Upper lobe of left lung (tissue), 6 donors: ENCODE measurements around the gene PTPRM. TPM values are rescaled to one million over a fixed set of nuclear protein-coding genes. Genes with fewer than 3 reads are reported as not detected.

Source experiments
- ATAC-seq, 2 donors: fragments of 200-7000 bp; cut with Tn5 transposase; one replicate each; pipeline ENCODE4 v1.9.1; 2022; ENCODE audit warnings: mild to moderate bottlenecking in 2 of 2, moderate library complexity in 2 of 2; ENCODE audit not compliant: low FRiP score in 2 of 2
- DNase-seq, 2 donors: peaks; one replicate each; pipeline ENCODE4 v3.0.0-alpha.2; 2019 to 2020
- H3K27ac ChIP-seq, 4 donors: fragments of 200-600 bp; sonication (generic); one replicate each; pipeline ENCODE4 v1.5.1; 2016 to 2019
- H3K27me3 ChIP-seq, 4 donors: fragments of 200-600 bp; sonication (generic); one replicate each; pipeline ENCODE4 v1.5.1; 2017 to 2019
- H3K36me3 ChIP-seq, 4 donors: fragments of 200-600 bp; sonication (generic); one replicate each; pipeline ENCODE4 v1.5.1; 2016 to 2019
- H3K4me1 ChIP-seq, 4 donors: fragments of 200-600 bp; sonication (generic); one replicate each; pipeline ENCODE4 v1.5.1; 2018 to 2019
- H3K4me3 ChIP-seq, 4 donors: fragments of 200-600 bp; sonication (generic); one replicate each; pipeline ENCODE4 v1.5.1; 2017 to 2019; ENCODE audit warnings: mild to moderate bottlenecking in 2 of 4, moderate library complexity in 1 of 4
- H3K9me3 ChIP-seq, 4 donors: fragments of 200-600 bp; sonication (generic); one replicate each; pipeline ENCODE4 v1.5.1; 2018 to 2019
- CTCF ChIP-seq, 6 experiments: fragments of 450-650 bp in 4 of 6; fragments of 200-600 bp in 2 of 6; sonication (generic) in 2 of 6; IDR thresholded peaks; one replicate each; pipeline ENCODE4 v1.5.1; 2016 to 2019; ENCODE audit warnings: antibody characterized with exemption in 6 of 6
- EP300 ChIP-seq, 4 donors: sonication (generic); formaldehyde crosslinking; IDR thresholded peaks; one replicate each; pipeline ENCODE4 v1.5.1; 2017; ENCODE audit warnings: antibody characterized with exemption in 4 of 4, control low read depth in 2 of 4
- POLR2A ChIP-seq, 4 donors: fragments of 450-650 bp; IDR thresholded peaks; one replicate each; pipeline ENCODE4 v1.5.1; 2016 to 2017; ENCODE audit warnings: antibody characterized with exemption in 4 of 4, mild to moderate bottlenecking in 2 of 4
- POLR2AphosphoS5 ChIP-seq, 2 donors: sonication (generic); formaldehyde crosslinking; IDR thresholded peaks; one replicate each; pipeline ENCODE4 v1.5.1; 2017; ENCODE audit warnings: antibody characterized with exemption in 2 of 2
- WGBS, 2 donors: methylation state at CpG; one replicate each; pipeline ENCODE4 v1.1.5; 2017 to 2018; 5-methylcytosine and 5-hydroxymethylcytosine counted together
- total RNA-seq, 6 donors: library from RNA; depleted of rRNA in 4 of 6; stranded (reverse); fragments of >200 nt in 4 of 6; gene quantifications; one replicate each; pipeline versions ENCODE4 v1.1.0 to v1.2.1, GENCODE V29; 2016 to 2021
- donor health status: DM: no; HTN: no; CAD: no; lungs with moderate emphysema.
- donor health status: DM: no; HTN: yes; CAD: no; lungs with severe emphysema.

The PTPRM gene
- total RNA-seq, 6 donors from 2014 or later, result 82.0 to 201 (median 154) TPM

- H3K4me3 ChIP-seq, result no peak overlapping the region
- no peak overlapping the region for H3K27ac ChIP-seq
- WGBS, 2 donors, result 92 to 93% methylated on average over 2 of the region's 2 CpGs
- H3K9me3 ChIP-seq, result peaks cover 0 to 9% (median 1%) of the 10 kb centered on the region in 4 donors
- no peak for DNase-seq
- no peak for TF ChIP-seq EP300 (IDR thresholded peaks at IDR 0.05)
- no peak for TF ChIP-seq POLR2A (IDR thresholded peaks at IDR 0.05)
- no peak for TF ChIP-seq POLR2AphosphoS5 (IDR thresholded peaks at IDR 0.05)
- no peak for TF ChIP-seq CTCF (IDR thresholded peaks at IDR 0.05)
- no peaks in the 10 kb centered on the region for H3K4me1 ChIP-seq
- ATAC-seq, result no peak
- H3K36me3 ChIP-seq, result peaks cover 0 to 4% (median 0%) of the 10 kb centered on the region in 4 donors
- H3K27me3 ChIP-seq, result no peaks in the 10 kb centered on the region
These were observed 540.3 kb downstream of the PTPRM start for GRCh38 chr18:8107426-8107825.

DNA sequence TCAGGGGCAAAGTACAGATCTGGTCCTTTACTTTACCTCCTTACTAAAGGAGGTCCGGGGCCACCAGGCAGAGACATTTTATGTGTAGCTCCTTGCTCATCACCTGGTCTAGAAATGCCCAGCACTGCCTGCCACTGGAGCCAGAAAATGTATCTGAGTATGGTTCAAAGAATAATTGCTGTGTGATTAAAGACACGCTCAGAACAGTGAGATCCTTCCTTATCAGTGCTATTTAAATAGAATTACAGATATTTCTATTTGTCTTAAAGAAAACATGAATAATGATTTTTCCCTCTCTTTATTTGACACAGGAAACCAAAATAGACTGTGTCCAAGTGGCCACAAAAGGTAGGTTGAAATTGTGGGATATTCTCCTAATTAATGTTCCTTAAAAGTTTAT, 547.4 kb downstream of the PTPRM start:
- H3K4me3 ChIP-seq, result no peak overlapping the region
- no peaks in the 10 kb centered on the region for H3K9me3 ChIP-seq
- ATAC-seq, result no peak
- H3K27me3 ChIP-seq, result no peaks in the 10 kb centered on the region
- no peak for DNase-seq
- WGBS, 2 donors, result 93 to 95% methylated on average over 2 of the region's 2 CpGs
- H3K36me3 ChIP-seq, result no peaks in the 10 kb centered on the region
- no peak overlapping the region for H3K27ac ChIP-seq
- no peak for TF ChIP-seq CTCF (IDR thresholded peaks at IDR 0.05)
- TF ChIP-seq POLR2AphosphoS5 (IDR thresholded peaks at IDR 0.05), result no peak
- no peak for TF ChIP-seq POLR2A (IDR thresholded peaks at IDR 0.05)
- TF ChIP-seq EP300 (IDR thresholded peaks at IDR 0.05), result no peak
- peaks cover 0 to 11% (median 0%) of the 10 kb centered on the region in 4 donors for H3K4me1 ChIP-seq

DNA sequence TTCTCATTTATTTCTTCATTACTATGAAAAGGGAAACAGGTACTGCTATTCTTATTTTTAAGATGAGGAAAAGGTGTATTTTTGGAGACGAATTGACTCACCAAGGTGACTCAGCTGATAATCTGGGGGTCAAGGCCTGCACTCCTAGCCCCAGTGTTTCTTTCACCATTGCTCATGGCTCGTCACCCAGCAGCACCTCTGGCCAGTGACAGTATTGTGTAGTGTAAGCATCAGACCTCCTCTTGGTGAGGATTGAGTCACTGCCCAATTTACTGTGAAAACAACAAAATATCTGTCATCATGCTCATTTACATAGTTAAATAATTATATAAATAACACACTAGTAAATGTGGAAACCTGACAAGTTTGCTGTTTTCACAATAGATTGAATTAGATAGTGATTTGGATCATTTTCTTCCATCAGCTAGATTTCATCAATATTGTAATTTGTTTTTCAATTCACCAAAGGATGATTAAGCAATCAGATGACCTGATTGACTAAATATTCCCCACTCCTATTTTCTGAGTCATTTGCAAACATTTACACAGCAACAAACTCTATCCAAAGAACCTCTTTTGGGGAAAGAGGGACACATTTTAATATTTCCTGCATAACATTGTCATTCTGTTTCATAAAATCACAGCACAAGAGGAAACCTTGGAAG, 549.4 kb downstream of the PTPRM start:
- H3K27me3 ChIP-seq, result no peaks in the 10 kb centered on the region
- peak overlapping the region in 1 of 4 donors; percentile 27 for H3K27ac ChIP-seq
- WGBS, 2 donors, result 92 to 94% methylated on average over 2 of the region's 2 CpGs
- peaks cover 0 to 11% (median 0%) of the 10 kb centered on the region in 4 donors for H3K4me1 ChIP-seq
- H3K4me3 ChIP-seq, result no peak overlapping the region
- DNase-seq (no peak), ATAC-seq (peak in 1 of 2 donors; percentile 66)
- no peaks in the 10 kb centered on the region for H3K36me3 ChIP-seq
- TF ChIP-seq POLR2AphosphoS5 (IDR thresholded peaks at IDR 0.05), result no peak
- TF ChIP-seq POLR2A (IDR thresholded peaks at IDR 0.05), result no peak
- H3K9me3 ChIP-seq, result no peaks in the 10 kb centered on the region

DNA sequence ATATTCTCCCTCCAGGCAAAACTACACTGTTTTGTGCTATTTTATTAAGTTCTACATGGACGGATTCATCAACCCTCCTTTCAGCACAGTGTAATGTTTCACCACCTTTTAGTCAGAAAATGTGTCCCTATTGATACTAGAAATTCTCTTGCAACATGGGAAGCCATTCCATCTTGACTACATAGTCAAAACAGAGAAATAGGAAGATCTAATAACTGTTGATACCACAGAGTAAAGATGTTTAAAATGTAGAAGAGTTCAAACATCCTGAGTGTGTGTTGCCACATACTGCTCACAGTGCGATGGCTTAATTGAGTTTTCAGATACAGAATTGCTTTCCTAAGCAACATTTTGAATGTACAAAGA, 549.9 kb downstream of the PTPRM start:
- ATAC-seq, result peak in 1 of 2 donors; percentile 12
- TF ChIP-seq POLR2AphosphoS5 (IDR thresholded peaks at IDR 0.05), result no peak
- no peak for TF ChIP-seq POLR2A (IDR thresholded peaks at IDR 0.05)
- no peak for TF ChIP-seq CTCF (IDR thresholded peaks at IDR 0.05)
- TF ChIP-seq EP300 (IDR thresholded peaks at IDR 0.05), result no peak
- WGBS, 2 donors, result 72 to 87% methylated on average over 2 of the region's 2 CpGs

DNA sequence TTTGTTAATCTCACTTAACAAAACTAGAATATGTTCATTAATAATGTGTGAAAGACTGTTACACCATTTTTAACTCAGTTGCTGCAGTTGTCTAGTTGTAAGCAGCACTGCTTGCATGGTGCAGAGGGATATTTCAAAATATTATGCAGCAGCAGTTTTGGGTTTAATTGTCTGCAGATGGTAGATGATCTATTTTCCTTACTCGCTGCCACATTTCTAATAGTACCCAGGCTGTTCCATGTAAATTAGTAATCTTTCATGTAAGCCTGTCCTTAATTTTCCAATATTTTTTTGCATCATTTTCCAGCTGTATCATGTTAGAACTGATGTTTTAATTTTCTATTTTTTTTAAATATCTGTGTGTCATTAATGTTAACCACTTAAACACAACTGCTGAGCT, 554.0 kb downstream of the PTPRM start:
- H3K4me3 ChIP-seq, result no peak overlapping the region
- H3K9me3 ChIP-seq, result no peaks in the 10 kb centered on the region
- no peak for TF ChIP-seq POLR2AphosphoS5 (IDR thresholded peaks at IDR 0.05)
- TF ChIP-seq POLR2A (IDR thresholded peaks at IDR 0.05), result no peak
- TF ChIP-seq EP300 (IDR thresholded peaks at IDR 0.05), result no peak
- TF ChIP-seq CTCF (IDR thresholded peaks at IDR 0.05), result no peak
- WGBS, 2 donors, result 89 to 100% methylated on average over 1 of the region's 1 CpG
- H3K27me3 ChIP-seq, result no peaks in the 10 kb centered on the region
- ATAC-seq (no peak), DNase-seq (no peak)
- peaks cover 0 to 11% (median 0%) of the 10 kb centered on the region in 4 donors for H3K4me1 ChIP-seq
- H3K36me3 ChIP-seq, result no peaks in the 10 kb centered on the region
- no peak overlapping the region for H3K27ac ChIP-seq

More for the DNA sequence above, 549.9 kb downstream of the PTPRM start:
- H3K4me1 ChIP-seq, result peaks cover 0 to 11% (median 0%) of the 10 kb centered on the region in 4 donors
- peak overlapping the region in 1 of 4 donors; percentile 27 for H3K27ac ChIP-seq
- no peak overlapping the region for H3K4me3 ChIP-seq
- no peaks in the 10 kb centered on the region for H3K27me3 ChIP-seq
- DNase-seq, result no peak
- H3K9me3 ChIP-seq, result no peaks in the 10 kb centered on the region
- no peaks in the 10 kb centered on the region for H3K36me3 ChIP-seq
